HepG2 (cell line): Measurements from ENCODE around the gene NUPR2. TPM values are rescaled to one million over a fixed set of nuclear protein-coding genes. Genes with fewer than 3 reads are reported as not detected.

ENCODE experiments used
- AFF4 ChIP-seq: sonication (generic); formaldehyde crosslinking; IDR thresholded peaks from 2 replicates; pipeline ENCODE4 v1.4.0; 2020; ENCODE audit warnings: missing genetic modification reagents
- ATF5 ChIP-seq: sonication (generic); formaldehyde crosslinking; IDR thresholded peaks from 2 replicates; pipeline ENCODE4 v1.4.0; 2020; ENCODE audit warnings: mild to moderate bottlenecking, low read depth, missing genetic modification reagents
- E2F1 ChIP-seq: sonication (generic); formaldehyde crosslinking; IDR thresholded peaks from 2 replicates; pipeline ENCODE4 v1.5.0; 2020; ENCODE audit warnings: missing genetic modification reagents
- JUNB ChIP-seq: sonication (generic); formaldehyde crosslinking; IDR thresholded peaks from 2 replicates; pipeline ENCODE4 v1.8.0; 2022; ENCODE audit warnings: missing genetic modification reagents, mild to moderate bottlenecking, borderline replicate concordance
- MAZ ChIP-seq, 2 experiments: sonication (generic) in 1 of 2; formaldehyde crosslinking in 1 of 2; IDR thresholded peaks; 2 replicates each; pipeline versions ENCODE4 v1.5.0 to v1.6.1; 2012 to 2020; ENCODE audit warnings: low read depth in 2 of 2, mild to moderate bottlenecking in 2 of 2, borderline replicate concordance in 1 of 2, improper control_type of control experiment in 1 of 2, low read length in 1 of 2, missing genetic modification reagents in 1 of 2, moderate library complexity in 1 of 2
- MNT ChIP-seq: fragments of 450-650 bp; IDR thresholded peaks from 2 replicates; pipeline ENCODE4 v1.6.1; 2016
- MTA1 ChIP-seq: sonication (generic); formaldehyde crosslinking; IDR thresholded peaks from 2 replicates; pipeline ENCODE4 v1.4.0; 2020; ENCODE audit warnings: missing genetic modification reagents, mild to moderate bottlenecking, borderline replicate concordance
- NFRKB ChIP-seq: fragments of 450-650 bp; IDR thresholded peaks from 2 replicates; pipeline ENCODE4 v1.6.1; 2017
- PATZ1 ChIP-seq: sonication (generic); formaldehyde crosslinking; IDR thresholded peaks from 2 replicates; pipeline ENCODE4 v1.4.0; 2020; ENCODE audit warnings: missing genetic modification reagents
- PRDM10 ChIP-seq: sonication (generic); formaldehyde crosslinking; IDR thresholded peaks from 2 replicates; pipeline ENCODE4 v1.4.0; 2020; ENCODE audit warnings: low read depth, missing genetic modification reagents
- SRSF9 ChIP-seq: fragments of 200-400 bp; formaldehyde crosslinking; IDR thresholded peaks from 2 replicates; pipeline ENCODE4 v1.6.1; 2018; ENCODE audit warnings: borderline replicate concordance, mild to moderate bottlenecking, low read depth, low read length; ENCODE audit not compliant: insufficient read depth, poor library complexity, severe bottlenecking
- STAG1 ChIP-seq: sonication (generic); formaldehyde crosslinking; IDR thresholded peaks from 2 replicates; pipeline ENCODE4 v1.4.0; 2020; ENCODE audit warnings: missing genetic modification reagents
- SYNCRIP ChIP-seq: fragments of 200-400 bp; formaldehyde crosslinking; IDR thresholded peaks from 2 replicates; pipeline ENCODE4 v1.6.1; 2018; ENCODE audit warnings: mild to moderate bottlenecking, low read depth, low read length; ENCODE audit not compliant: insufficient read depth
- ZFY ChIP-seq: sonication (generic); formaldehyde crosslinking; IDR thresholded peaks from 2 replicates; pipeline ENCODE4 v1.4.0; 2020; ENCODE audit warnings: missing genetic modification reagents
- ZNF839 ChIP-seq: sonication (generic); formaldehyde crosslinking; IDR thresholded peaks from 2 replicates; pipeline ENCODE4 v1.4.0; 2020; ENCODE audit warnings: missing genetic modification reagents, mild to moderate bottlenecking, borderline replicate concordance
- polyA plus RNA-seq, 8 experiments: library from polyadenylated mRNA; depleted of rRNA in 3 of 8; stranded (reverse) in 7 of 8; unstranded in 1 of 8; fragments of >200 nt; fragmentation: Illumina TruSeq in 4 of 8; extraction: Trizol in 4 of 8; gene quantifications; 2 replicates each; pipeline versions ENCODE4 v1.2.1 to v1.2.3, GENCODE V29; 2011 to 2016; ENCODE audit warnings: low read depth in 4 of 8, missing spikeins in 1 of 8, mixed read lengths in 1 of 8; ENCODE audit not compliant: insufficient read depth in 1 of 8
- total RNA-seq, 5 experiments: library from RNA; depleted of rRNA; stranded (reverse); fragments of >200 nt; fragmentation: Illumina TruSeq; extraction: Trizol; gene quantifications; 2 replicates each; pipeline ENCODE4 v1.2.3, GENCODE V29; 2016; ENCODE audit warnings: low read depth in 1 of 5

The NUPR2 gene
- total and polyA plus RNA-seq, 2 of the 13 experiments (the other 11 are each of a cell fraction or from before 2014, with no cell fraction given): not detected

GRCh38 chr7:56074371-56074791, 41.8 kb downstream of the NUPR2 start (continued):
- TF ChIP-seq AFF4 (CRISPR knock-in tag) (no peak), MAZ (IDR thresholded peaks at IDR 0.05; ENCODE audit: borderline replicate concordance, low read depth, low read length) (no peak), MAZ (CRISPR knock-in tag; IDR thresholded peaks at IDR 0.05; ENCODE audit: low read depth) (0 out of 2 replicates have a peak, but pooled peaks have one; percentile 17), ZNF839 (CRISPR knock-in tag) (no peak), SRSF9 (no peak), E2F1 (CRISPR knock-in tag) (no peak), ZFY (CRISPR knock-in tag) (0 out of 2 replicates have a peak, but pooled peaks have one; percentile 43), STAG1 (peak; percentile 95), MNT (no peak), JUNB (CRISPR knock-in tag) (no peak), PATZ1 (CRISPR knock-in tag) (no peak), ATF5 (CRISPR knock-in tag) (no peak), SYNCRIP (no peak), NFRKB (no peak), PRDM10 (no peak), MTA1 (CRISPR knock-in tag) (no peak)
